Suppressor macrophage treated with lipopolysaccharide for 1 hour (primary cell): ENCODE data around the gene KIF16B.
"Not testable (repeated sequence)": the region's sequence is repeated elsewhere in the genome, so short reads cannot be mapped to it uniquely, and the experiment has no call there.

ENCODE experiments used
- DNase-seq, 3 donors: peaks; one replicate each; pipeline ENCODE4 v3.0.0-alpha.2; 2020 to 2022

Gene KIF16B

GRCh38 chr20:16573001-16573965 is at the start of gene KIF16B:
KIF16B (minus strand) TSS chr20:16573448; CDS start chr20:16573275, 173 bp downstream.
- DNase-seq = peak; percentile 88 to 95 (median 92)

GRCh38 chr20:16622501-16622900 is 49.3 kb upstream of the KIF16B start:
- DNase-seq = no peak

GRCh38 chr20:16621435-16622141 is 48.3 kb upstream of the KIF16B start:
- DNase-seq = no peak

- no peak for DNase-seq
Measured at GRCh38 chr20:16620961-16621360, 47.7 kb upstream of the KIF16B start.

GRCh38 chr20:16619953-16620352 is 46.7 kb upstream of the KIF16B start:
- no peak for DNase-seq

- no peak for DNase-seq
Measured at GRCh38 chr20:16617056-16617455, 43.8 kb upstream of the KIF16B start.

GRCh38 chr20:16616317-16616716 is 43.1 kb upstream of the KIF16B start:
- no peak for DNase-seq

GRCh38 chr20:16615199-16615598 is 42.0 kb upstream of the KIF16B start:
- no peak for DNase-seq

- no peak for DNase-seq
Measured at GRCh38 chr20:16613954-16614353, 40.7 kb upstream of the KIF16B start.

- DNase-seq = no peak
Measured at GRCh38 chr20:16612706-16613105, 39.5 kb upstream of the KIF16B start.

GRCh38 chr20:16611817-16612216 is 38.6 kb upstream of the KIF16B start:
- no peak for DNase-seq

GRCh38 chr20:16609066-16609465 is 35.8 kb upstream of the KIF16B start:
- DNase-seq = peak in 2 of 3 donors; percentile 1 to 6

GRCh38 chr20:16608277-16608650 is 35.0 kb upstream of the KIF16B start:
- no peak for DNase-seq

- no peak for DNase-seq
Measured at GRCh38 chr20:16607364-16608276, 34.4 kb upstream of the KIF16B start.

GRCh38 chr20:16606468-16607070 is 33.3 kb upstream of the KIF16B start:
- DNase-seq = no peak

- DNase-seq = no peak
Measured at GRCh38 chr20:16601047-16601446, 27.8 kb upstream of the KIF16B start.

GRCh38 chr20:16599257-16599656 is 26.0 kb upstream of the KIF16B start:
- DNase-seq = no peak

- DNase-seq = no peak
Measured at GRCh38 chr20:16596991-16597390, 23.7 kb upstream of the KIF16B start.

GRCh38 chr20:16596404-16596803 is 23.2 kb upstream of the KIF16B start:
- DNase-seq = not testable (repeated sequence)

- no peak for DNase-seq
Measured at GRCh38 chr20:16595376-16595775, 22.1 kb upstream of the KIF16B start.

- no peak for DNase-seq
Measured at GRCh38 chr20:16590041-16590633, 16.9 kb upstream of the KIF16B start.

- no peak for DNase-seq
Measured at GRCh38 chr20:16589623-16590022, 16.4 kb upstream of the KIF16B start.
